Motor neuron (in vitro differentiated cells): ENCODE data around the gene UNC13B. TPM values are rescaled to one million over a fixed set of nuclear protein-coding genes. Genes with fewer than 3 reads are reported as not detected.

Experiments used
- ATAC-seq, 8 experiments: fragments of 200-7000 bp; cut with Tn5 transposase; replicated peaks in 6 of 8; 2 replicates each; pipeline ENCODE4 v1.8.0; 2021; ENCODE audit warnings: mild to moderate bottlenecking in 8 of 8, moderate library complexity in 8 of 8
- H3K27ac ChIP-seq, 2 donors: fragments of 250-450 bp; sonication (Bioruptor Pico); 2 replicates each; pipeline ENCODE4 v1.9.0; 2021; ENCODE audit warnings: antibody characterized with exemption in 2 of 2, mild to moderate bottlenecking in 2 of 2, moderate library complexity in 1 of 2
- H3K4me1 ChIP-seq, 2 donors: fragments of 250-450 bp; sonication (Bioruptor Pico); replicated peaks in 1 of 2; 2 replicates each; pipeline ENCODE4 v1.6.1; 2021; ENCODE audit warnings: antibody characterized with exemption in 2 of 2, mild to moderate bottlenecking in 2 of 2, moderate library complexity in 1 of 2
- H3K4me3 ChIP-seq, 5 donors: fragments of 250-450 bp; sonication (Bioruptor Pico); 2 replicates each; pipeline ENCODE4 v1.9.0; 2021; ENCODE audit warnings: antibody characterized with exemption in 5 of 5, mild to moderate bottlenecking in 5 of 5, moderate library complexity in 4 of 5
- WGBS, 10 experiments: fragments of 450-650 bp; shearing (Covaris generic); methylation state at CpG; one replicate each; pipeline ENCODE4 v1.0.0; 2022; 5-methylcytosine and 5-hydroxymethylcytosine counted together
- in situ Hi-C, 9 experiments: fragments of 400-800 bp; cut with MboI; loops; one replicate each; pipeline ENCODE4 v1.15.0; 2021; ENCODE audit warnings: low sequenced_read_pairs in 9 of 9, low pct_unique_long_range_greater_than_20kb in 2 of 9; ENCODE audit not compliant: unreplicated experiment in 9 of 9
- total RNA-seq, 8 experiments: library from RNA; unstranded; fragments of 300-600 nt; gene quantifications; 2 replicates each; pipeline versions ENCODE4 v1.2.3 to v1.2.4, GENCODE V29; 2022

Gene UNC13B
- total RNA-seq: 10 to 100 TPM; 32.3 to 71.1 (median 53.4) TPM

DNA sequence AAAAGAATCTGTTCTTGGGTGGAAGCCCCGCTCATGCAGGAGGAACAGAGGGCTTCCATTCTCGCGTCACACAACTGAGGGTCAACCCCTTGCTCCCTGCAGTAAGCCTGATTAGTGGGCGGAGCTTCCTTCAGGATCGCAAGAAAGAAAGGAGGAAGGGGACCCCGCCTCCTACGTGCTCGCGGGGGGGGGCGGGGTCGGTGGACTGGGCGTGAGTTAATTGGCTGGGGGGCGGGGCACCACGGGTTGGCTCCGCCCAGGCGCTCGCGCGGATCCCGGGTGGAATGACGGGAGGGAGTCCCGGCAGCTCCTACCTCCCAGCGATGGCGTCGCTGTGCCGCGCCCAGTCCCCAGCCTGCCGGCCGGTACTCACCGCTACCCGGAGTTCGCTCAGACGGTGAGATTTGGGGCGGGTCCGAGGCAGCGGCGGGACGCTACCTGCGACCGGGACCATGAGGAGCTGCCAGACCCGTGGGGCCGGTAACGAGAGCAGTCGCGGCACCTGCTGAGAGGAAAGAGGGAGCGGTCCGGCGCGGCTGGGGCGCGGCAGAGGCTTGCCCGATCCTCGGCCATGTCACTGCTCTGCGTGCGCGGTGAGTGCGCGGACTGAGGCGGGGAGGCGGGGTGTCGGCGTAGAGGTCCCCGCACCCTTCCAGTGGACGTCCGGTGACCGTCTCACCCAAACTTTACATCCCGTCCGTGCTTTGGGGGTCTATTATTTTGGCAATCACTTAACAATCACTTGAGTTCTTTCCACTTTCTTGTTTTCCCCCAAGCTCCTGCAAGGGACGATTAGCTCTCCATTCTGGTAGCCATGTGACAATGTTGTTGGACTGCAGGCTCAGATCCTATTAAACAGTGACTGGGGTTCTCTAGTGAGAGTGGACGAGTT lies at the start of gene UNC13B:
Gene UNC13B, plus strand, starts transcription at position 297 of the 892 bp plus-strand sequence. Its CDS starts 275 bp downstream, at position 572.
- H3K4me3 ChIP-seq: peak within 1 kb of the TSS; percentile 70 to 98 (median 70)
- peak; percentile 93 to 97 (median 96) for ATAC-seq
- in situ Hi-C loops: loop anchor here in 1 of 9 experiments (25.0 kb wide), 1 partner anchor 100 kb away; no protein-coding TSS in a partner anchor
- H3K27ac ChIP-seq: peak within 1 kb of the TSS; percentile 93 to 94
- H3K4me1 ChIP-seq: peaks cover 12 to 14% of the 10 kb centered on the region in 2 donors
- 0 to 7% (median 0%) methylated on average over 1 to 14 of the region's 70 CpGs; no CpG with 5 or more reads in 3 of the 10 experiments for WGBS, 10 experiments

DNA sequence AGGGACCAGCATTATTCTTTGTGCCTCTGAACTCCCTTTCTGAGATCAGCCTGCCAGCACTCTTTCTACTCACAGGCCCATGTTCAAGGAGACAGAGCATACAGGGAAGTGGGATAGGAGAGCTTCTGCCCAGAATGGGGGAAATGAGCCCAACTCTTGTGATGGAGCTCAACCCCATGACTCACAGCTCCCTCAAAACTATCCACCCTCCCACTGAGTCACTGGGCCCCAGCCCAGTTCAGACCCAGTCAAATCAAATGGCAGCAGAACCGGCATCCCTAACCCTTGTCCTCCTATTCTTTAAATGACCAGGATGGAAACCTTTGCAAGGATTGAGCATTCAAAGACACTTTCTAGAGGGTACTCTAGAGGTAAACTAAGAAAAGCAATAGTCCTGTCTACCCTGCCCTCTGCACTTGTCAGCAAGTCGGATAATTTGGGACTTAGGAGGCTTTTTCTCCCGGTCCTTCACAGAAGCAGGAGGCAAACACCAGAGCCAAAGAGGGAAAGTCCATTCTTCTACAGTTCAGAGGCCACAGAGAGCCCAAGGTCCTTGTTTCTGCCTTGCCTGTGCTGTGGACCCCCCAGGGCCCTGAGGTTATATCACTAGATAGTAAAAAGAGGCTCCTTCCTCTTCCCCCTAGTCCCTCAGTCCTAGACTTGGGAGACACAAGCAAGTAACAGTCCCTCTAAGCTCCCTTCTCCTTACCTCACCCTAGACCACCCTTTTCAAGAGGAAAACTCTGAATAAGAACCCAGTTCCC lies 49.4 kb upstream of the UNC13B start:
- WGBS, 10 experiments: 0 to 100% (median 79%) methylated on average over 1 to 2 of the region's 3 CpGs; no CpG with 5 or more reads in 2 of the 10 experiments
- Histone ChIP-seq H3K27ac (peak overlapping the region in 1 of 2 donors; percentile 59), H3K4me3 (peak overlapping the region in 2 of 5 donors; percentile 26 to 83), H3K4me1 (peaks cover 20 to 25% of the 10 kb centered on the region in 2 donors)
- in situ Hi-C loops: loop anchor here in 4 of 9 experiments (10.0 to 25.0 kb wide), 4 partner anchors 142 to 375 kb away; partner anchors contain the start of gene RUSC2 (in 3 of the 4)
- no peak for ATAC-seq

DNA sequence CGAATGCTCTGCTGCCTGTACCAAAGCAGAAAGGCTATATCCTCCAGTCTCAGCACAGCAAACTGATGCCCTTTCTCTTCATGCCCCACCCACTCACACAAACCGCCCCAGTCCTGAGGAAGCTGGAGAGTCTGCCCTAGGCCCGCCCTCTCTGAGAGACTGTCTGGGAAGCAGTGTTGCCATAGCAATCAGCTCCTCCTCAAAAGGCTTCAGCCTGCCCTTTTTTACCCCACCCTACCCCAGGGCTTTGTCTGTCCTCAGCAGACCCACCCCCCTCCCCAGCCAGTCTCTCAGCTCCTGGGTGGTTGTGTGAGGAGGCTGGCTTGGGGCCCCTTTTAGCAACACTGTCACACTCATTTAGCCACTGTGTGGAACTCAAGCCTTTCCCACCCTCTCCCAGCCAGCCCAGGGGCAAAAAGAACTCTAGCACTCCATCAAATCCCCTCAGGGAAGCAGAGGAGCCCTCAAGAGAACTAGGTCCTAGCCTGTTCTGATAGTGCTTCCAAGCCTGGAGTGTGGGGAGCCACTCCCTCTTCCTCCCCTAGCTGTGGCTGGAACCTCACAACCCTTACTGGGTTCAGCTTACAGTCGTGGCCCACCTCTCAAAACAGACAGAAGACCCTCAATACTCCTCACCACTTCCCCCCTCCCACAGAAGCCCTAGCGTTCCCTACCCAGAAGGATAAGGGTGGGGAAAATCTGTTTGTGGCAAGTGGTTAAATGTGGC lies 47.5 kb upstream of the UNC13B start:
- peak; percentile 37 to 65 (median 55) for ATAC-seq
- Histone ChIP-seq H3K27ac (peak overlapping the region; percentile 90 to 92), H3K4me3 (peak overlapping the region; percentile 47 to 72 (median 53)), H3K4me1 (peaks cover 20 to 25% of the 10 kb centered on the region in 2 donors)
- in situ Hi-C loops: loop anchor here in 4 of 9 experiments (10.0 to 25.0 kb wide), 4 partner anchors 141 to 373 kb away; partner anchors contain the start of gene RUSC2 (in 3 of the 4)
- 0 to 4% (median 0%) methylated on average over 1 to 4 of the region's 5 CpGs; no CpG with 5 or more reads in 7 of the 10 experiments for WGBS, 10 experiments

DNA sequence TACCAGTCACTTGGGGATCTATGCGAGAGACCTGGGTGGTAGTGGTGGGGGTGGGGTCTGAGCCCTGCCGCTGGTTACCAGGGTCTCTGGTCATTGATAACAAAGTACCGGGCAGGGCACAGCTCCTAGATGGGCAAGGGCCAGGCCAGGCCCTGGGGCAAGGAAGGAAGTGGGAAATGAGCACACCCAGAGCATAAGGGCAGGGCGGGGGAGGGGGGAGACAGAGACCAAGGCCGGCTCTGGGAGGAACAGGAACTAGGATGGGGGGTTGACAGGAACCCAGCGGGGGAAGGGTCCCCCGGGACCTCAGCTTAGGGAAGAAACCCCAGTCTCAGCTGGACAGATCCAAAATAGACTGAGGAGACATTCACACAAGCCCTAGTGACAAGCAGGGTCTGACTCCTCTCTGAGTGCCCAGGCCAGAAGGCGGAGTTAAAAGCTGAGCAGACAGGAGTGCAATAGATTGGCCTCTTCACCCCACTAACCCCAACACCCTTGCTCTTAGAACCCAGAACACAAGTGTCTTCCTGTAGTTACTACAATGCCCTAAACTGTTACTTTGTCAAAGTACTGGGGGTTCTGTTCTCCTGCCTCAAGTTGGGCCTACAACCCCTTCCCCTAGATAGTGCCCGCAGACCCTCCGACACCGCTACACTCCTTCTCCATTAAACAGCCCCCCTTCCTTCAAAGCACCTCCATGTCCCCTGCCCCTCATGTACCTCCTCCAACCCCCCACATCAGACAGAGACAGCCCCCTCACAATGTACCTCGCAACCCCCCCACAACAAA lies 46.8 kb upstream of the UNC13B start:
- ATAC-seq: peak in 1 of 8 experiments; percentile 0
- in situ Hi-C loops: loop anchor here in 4 of 9 experiments (10.0 to 25.0 kb wide), 4 partner anchors 140 to 372 kb away; partner anchors contain the start of gene RUSC2 (in 3 of the 4)
- WGBS, 10 experiments: 0 to 50% methylated on average over 2 of the region's 12 CpGs; no CpG with 5 or more reads in 8 of the 10 experiments
- Histone ChIP-seq H3K4me1 (peaks cover 20 to 25% of the 10 kb centered on the region in 2 donors), H3K4me3 (peak overlapping the region; percentile 47 to 72 (median 53)), H3K27ac (peak overlapping the region; percentile 90 to 92)

DNA sequence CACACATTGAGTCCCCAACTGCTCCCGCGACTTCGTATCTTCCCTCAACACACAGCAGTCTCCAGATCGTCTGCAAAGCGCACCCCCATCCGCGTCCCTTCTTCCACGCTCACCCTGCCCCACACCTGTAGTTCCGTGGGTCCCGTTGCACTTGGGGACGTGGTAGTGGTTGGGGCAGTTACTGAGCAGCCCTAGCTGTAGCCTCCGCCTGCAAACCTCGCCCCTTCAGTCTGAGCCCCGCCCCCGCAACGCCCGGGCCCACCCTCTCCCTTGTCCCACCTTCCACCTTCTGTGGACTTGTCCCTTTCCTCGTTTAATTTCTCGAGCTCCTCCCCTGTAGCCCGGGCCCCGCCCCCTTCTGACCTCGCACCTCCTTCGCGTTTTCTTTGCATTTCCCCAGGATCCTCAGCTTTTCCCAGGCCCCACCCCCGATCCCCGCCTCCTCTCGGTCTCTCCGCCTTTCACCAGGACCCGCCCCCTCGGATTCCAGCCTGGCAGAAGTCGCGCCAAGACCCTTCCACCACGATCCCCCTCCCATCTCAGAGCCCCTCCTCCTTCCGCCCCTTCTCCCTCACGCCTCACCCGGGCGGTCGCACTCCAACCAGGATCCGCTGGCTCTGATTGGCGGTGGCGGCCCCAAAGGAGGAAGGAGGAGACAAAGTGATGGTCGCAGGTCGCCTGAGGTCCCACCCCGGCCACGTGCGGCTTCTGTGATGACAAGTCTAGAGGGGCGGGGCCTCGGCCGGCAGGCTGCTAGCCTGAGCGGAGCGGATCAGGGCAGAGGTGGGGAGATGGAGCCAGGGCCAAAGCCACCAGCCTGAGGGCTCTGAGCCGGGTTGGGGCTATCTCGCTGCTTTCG lies 45.9 kb upstream of the UNC13B start, which contains the start of gene ATOSB:
Gene ATOSB, minus strand, starts transcription at position 183 of the 859 bp plus-strand sequence. CDS start 7,588 bp downstream, outside the sequence.
- Histone ChIP-seq H3K4me3 (peak within 1 kb of the TSS; percentile 47 to 72 (median 53)), H3K27ac (peak within 1 kb of the TSS; percentile 90 to 92), H3K4me1 (peaks cover 15 to 17% of the 10 kb centered on the region in 2 donors)
- in situ Hi-C loops: loop anchor here in 4 of 9 experiments (10.0 to 25.0 kb wide), 4 partner anchors 139 to 371 kb away; partner anchors contain the start of gene RUSC2 (in 3 of the 4)
- ATAC-seq: peak; percentile 27 to 74 (median 72)
- 0% methylated on average over 2 to 5 of the region's 54 CpGs; no CpG with 5 or more reads in 7 of the 10 experiments for WGBS, 10 experiments

DNA sequence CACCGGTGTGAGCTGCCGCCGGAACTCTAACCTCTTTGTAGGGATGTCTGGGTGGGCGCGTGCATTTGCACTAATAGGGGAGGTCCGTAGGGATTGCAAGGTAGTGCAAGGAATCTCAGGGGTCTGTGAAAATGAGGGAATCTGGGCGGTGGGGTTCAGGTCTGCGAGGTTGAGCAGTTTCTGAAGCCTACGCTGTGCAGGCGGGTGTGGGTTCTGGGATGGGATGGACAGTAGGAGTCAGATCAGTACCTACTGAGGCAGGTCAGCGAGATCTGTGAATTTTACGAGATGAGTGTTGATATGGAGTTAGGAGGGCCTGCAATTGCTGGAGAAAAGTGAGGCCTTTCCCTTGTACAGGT lies 45.3 kb upstream of the UNC13B start:
- peak; percentile 0 to 10 (median 2) for ATAC-seq
- in situ Hi-C loops: loop anchor here in 4 of 9 experiments (10.0 to 25.0 kb wide), 4 partner anchors 138 to 371 kb away; partner anchors contain the start of gene RUSC2 (in 3 of the 4)
- Histone ChIP-seq H3K4me1 (peaks cover 15 to 17% of the 10 kb centered on the region in 2 donors), H3K4me3 (peak overlapping the region; percentile 47 to 72 (median 53)), H3K27ac (peak overlapping the region; percentile 36 to 79)
- WGBS, 10 experiments: 0 to 17% (median 3%) methylated on average over 2 to 9 of the region's 12 CpGs; no CpG with 5 or more reads in 4 of the 10 experiments

DNA sequence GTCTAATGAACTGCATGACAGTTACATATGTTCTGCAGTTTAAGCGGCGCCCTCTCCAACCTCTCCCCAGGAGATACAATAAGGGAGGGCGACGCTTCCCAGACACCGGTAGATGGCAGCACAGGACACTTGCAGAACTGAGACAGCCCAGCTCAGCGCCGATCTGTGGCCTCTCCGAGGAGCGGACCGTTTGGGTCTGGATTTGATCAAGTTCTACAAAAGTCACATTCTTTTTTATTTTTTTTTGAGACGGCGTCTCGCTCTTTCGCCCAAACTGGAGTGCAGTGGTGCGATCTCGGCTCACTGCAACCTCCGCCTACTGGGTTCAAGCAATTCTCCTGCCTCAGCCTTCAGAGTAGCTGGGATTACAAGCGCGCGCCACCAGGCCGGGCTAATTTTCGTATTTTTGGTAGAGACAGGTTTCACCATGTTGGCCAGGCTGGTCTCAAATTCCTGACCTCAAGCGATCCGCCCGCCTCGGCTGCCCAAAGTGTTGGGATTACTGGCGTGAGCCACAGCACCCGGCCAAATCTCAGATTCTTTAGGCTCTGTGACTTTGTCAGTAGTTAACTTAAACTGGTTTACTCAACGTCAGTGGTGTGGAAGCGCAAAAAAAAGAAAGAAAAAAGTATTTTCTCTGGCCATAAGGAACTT lies 44.8 kb upstream of the UNC13B start:
- WGBS, 10 experiments: 0 to 90% (median 38%) methylated on average over 2 to 20 of the region's 30 CpGs; no CpG with 5 or more reads in 1 of the 10 experiments
- peak; percentile 21 to 42 (median 32) for ATAC-seq
- Histone ChIP-seq H3K4me3 (peak overlapping the region; percentile 47 to 72 (median 53)), H3K4me1 (peaks cover 11 to 17% of the 10 kb centered on the region in 2 donors), H3K27ac (peak overlapping the region; percentile 36 to 79)
- in situ Hi-C loops: loop anchor here in 4 of 9 experiments (10.0 to 25.0 kb wide), 4 partner anchors 138 to 370 kb away; partner anchors contain the start of gene RUSC2 (in 3 of the 4)

DNA sequence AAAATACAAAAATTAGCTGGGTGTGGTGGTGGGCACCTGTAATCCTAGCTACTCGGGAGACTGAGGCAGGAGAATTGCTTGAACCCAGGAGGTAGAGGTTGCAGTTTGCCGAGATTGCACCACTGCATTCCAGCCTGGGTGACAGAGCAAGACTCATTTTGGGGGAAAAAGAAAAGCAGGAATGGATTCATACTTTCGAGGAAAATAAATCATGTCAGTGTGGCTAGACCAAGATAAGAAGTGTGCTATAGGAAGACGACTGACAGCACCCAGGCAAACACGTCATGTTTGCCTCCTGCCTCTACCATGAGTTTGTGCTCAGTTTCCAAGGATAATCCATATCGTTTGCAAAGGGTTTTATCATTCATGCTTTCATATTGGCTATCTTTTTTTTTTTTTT lies 26.9 kb upstream of the UNC13B start:
- Histone ChIP-seq H3K4me3 (no peak overlapping the region), H3K4me1 (no peaks in the 10 kb centered on the region), H3K27ac (no peak overlapping the region)
- in situ Hi-C loops: no loop called here
- ATAC-seq: no peak
- WGBS, 10 experiments: 6 to 90% (median 65%) methylated on average over 1 to 6 of the region's 6 CpGs; no CpG with 5 or more reads in 1 of the 10 experiments

DNA sequence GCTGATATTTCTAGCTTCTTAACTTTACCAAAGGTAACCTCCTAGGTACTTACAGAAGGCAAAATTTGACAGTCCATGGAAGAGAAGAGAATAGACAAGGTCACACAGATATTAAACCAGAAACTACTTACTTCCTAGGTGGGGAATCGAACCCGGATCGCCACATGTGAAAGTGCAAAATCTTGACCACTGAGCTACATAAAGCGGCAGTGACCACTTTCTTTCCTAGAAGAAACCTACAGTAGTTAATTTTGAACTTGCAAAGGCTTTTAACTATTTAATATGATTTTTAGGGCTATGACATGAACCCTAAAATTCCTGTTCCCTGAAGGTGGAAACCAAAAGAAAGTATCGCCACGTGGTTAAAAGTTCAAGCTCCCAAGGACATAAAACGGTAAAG lies 25.8 kb upstream of the UNC13B start:
- WGBS, 10 experiments: 40 to 100% (median 91%) methylated on average over 1 to 7 of the region's 7 CpGs; no CpG with 5 or more reads in 2 of the 10 experiments
- ATAC-seq: no peak
- H3K27ac ChIP-seq: no peak overlapping the region
- in situ Hi-C loops: no loop called here
- H3K4me1 ChIP-seq: no peaks in the 10 kb centered on the region
- H3K4me3 ChIP-seq: no peak overlapping the region

DNA sequence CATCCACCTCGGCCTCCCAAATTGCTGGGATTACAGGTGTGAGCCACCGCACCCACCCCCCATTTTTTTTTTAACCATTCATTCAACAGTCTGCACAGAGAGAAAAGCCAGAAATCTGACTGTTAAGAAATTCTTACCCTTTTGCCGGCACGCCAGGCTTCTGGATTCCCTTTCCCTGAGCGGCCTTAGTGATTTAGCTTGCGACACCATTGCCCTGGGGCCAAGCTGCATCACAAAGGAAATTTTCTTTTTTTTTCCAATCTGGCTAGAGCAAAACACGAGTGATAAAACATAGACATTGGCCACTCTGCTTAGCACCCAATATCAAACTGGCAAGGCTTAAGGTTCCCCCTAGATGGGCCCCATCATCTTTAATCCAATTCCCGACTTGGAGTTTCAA lies 24.9 kb upstream of the UNC13B start:
- in situ Hi-C loops: no loop called here
- ATAC-seq: no peak
- Histone ChIP-seq H3K4me3 (no peak overlapping the region), H3K27ac (no peak overlapping the region), H3K4me1 (no peaks in the 10 kb centered on the region)
- 25 to 93% (median 81%) methylated on average over 1 to 8 of the region's 8 CpGs for WGBS, 10 experiments
